GM20000 (cell line): Measurements from ENCODE around the gene COX5A.
"Not testable (repeated sequence)": the region's sequence is repeated elsewhere in the genome, so short reads cannot be mapped to it uniquely, and the experiment has no call there.

ENCODE experiments used
- DNase-seq: peaks from one replicate; pipeline ENCODE4 v3.0.0; 2012; ENCODE audit warnings: low spot score
- TF ChIP-seq, protein P1 (sequence below): IDR thresholded peaks from 2 replicates; pipeline ENCODE4 v1.5.1; 2012; ENCODE audit warnings: mild to moderate bottlenecking, control low read depth; ENCODE audit errors: extremely low read depth, missing control alignments

COX5A gene

DNA sequence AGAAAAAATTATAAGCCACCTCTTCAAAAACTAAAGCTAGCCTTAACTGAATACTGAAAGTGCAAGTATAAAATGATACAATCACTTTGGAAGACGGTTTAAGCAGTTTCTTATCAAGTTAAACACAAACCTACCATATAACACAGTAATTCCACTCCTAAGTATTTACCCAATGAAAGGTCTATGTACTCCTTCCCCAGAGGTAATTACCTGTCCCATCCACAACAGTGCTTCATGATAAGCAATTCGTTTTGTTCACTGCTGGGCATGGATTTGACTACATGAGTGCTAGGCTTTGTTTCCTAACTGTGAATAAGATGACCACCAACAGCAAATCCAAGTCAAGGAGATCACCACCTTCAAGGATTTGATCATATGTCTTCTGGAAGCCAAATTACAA, 4.3 kb downstream of the COX5A start:
- TF ChIP-seq, protein P1, sequence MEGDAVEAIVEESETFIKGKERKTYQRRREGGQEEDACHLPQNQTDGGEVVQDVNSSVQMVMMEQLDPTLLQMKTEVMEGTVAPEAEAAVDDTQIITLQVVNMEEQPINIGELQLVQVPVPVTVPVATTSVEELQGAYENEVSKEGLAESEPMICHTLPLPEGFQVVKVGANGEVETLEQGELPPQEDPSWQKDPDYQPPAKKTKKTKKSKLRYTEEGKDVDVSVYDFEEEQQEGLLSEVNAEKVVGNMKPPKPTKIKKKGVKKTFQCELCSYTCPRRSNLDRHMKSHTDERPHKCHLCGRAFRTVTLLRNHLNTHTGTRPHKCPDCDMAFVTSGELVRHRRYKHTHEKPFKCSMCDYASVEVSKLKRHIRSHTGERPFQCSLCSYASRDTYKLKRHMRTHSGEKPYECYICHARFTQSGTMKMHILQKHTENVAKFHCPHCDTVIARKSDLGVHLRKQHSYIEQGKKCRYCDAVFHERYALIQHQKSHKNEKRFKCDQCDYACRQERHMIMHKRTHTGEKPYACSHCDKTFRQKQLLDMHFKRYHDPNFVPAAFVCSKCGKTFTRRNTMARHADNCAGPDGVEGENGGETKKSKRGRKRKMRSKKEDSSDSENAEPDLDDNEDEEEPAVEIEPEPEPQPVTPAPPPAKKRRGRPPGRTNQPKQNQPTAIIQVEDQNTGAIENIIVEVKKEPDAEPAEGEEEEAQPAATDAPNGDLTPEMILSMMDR, result no peak
- DNase-seq, result no peak

DNA sequence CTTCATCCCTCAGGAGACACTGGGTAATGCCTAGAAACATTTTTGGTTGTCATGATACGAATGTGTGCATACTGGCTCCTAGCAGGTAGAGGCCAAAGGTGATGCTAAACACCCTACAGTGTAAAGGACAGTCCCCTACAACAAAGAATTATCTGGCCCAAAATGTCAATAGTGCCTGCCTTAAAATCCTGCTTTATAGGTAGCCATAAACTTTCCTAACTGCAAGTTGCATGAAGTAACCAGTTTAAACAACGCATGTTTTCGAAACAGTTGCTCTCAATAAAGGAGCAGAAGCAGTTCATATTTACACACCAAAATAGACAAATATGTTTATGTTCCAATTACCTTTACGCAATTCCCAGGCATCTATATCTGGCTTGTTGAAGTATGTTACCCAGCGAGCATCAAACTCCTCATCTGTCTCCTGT, 9.1 kb downstream of the COX5A start:
- no peak for DNase-seq
- TF ChIP-seq, protein P1, result no peak

DNA sequence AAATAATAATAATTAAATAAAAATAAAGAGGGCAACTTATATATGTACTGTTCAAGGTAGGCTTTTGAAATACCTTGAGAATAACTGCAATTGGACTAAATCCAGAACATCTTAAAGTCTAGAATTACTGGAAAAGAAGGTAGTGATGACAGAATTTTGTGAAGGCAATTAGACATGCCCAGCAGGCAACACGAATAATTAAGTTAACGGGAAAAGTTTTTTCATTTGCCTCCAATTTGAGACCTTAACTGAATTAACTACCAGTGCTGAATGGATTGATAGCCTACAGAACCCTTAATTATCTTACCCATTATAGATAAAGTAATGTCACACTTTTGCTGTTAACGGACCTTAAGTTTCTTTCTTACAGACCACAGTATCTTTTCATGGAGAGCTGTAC, 13.3 kb downstream of the COX5A start:
- DNase-seq, result no peak

DNA sequence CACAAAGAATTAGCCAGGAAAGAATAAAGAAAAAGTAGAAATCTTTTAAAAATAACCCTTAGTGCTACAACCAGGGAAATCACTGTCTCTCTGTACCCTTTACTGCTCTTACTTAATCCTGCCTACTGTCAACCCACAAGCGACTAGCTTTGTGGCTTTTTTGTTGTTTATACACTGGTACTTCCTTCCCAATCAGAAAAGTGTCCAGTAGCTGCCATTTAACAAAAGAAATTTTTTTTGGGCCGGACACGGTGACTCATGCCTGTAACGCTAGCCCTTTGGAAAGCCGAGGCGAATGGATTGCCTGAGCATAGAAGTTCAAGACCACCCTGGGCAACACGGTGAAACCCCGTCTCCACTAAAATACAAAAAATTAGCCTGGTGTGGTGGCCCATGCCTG, 17.4 kb downstream of the COX5A start:
- DNase-seq, result no peak

More for the DNA sequence above, 13.3 kb downstream of the COX5A start:
- TF ChIP-seq, protein P1, result no peak

DNA sequence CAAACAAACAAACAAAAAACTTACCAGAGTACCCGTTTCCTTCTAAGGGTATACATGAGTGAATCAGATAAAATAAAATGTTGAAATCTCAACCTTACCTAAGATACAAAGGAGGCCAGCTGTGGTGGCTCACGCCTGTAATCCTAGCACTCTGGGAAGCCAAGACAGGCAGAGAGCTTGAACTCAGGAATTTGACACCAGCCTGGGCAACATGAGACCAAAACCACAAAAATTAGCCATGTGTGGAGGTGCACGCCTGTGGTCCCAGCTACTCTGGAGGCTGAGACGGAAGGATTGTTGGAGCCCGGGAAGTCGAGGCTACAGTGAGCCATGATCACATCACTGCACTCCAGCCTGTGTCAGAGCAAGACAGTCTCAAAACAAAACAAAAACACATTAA, 20.2 kb downstream of the COX5A start:
- DNase-seq, result no peak
- TF ChIP-seq, protein P1, result no peak

More for the DNA sequence above, 17.4 kb downstream of the COX5A start:
- TF ChIP-seq, protein P1, result no peak

DNA sequence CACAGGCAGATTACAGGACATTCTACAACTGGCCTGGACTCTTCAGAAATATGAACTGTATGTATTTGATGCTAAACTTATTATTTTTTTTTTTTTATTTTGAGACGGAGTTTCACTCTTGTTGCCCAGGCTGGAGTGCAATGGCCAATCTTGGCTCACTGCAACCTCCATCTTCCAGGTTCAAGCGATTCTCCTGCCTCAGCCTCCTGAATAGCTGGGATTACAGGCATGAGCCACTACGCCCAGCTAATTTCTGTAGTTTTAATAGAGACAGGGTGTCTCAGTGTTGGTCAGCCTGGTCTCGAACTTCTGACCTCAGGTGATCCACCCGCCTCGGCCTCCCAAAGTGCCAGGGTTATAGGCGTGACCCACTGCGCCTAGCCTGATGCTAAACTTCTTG, 24.1 kb downstream of the COX5A start:
- DNase-seq, result not testable (repeated sequence)

DNA sequence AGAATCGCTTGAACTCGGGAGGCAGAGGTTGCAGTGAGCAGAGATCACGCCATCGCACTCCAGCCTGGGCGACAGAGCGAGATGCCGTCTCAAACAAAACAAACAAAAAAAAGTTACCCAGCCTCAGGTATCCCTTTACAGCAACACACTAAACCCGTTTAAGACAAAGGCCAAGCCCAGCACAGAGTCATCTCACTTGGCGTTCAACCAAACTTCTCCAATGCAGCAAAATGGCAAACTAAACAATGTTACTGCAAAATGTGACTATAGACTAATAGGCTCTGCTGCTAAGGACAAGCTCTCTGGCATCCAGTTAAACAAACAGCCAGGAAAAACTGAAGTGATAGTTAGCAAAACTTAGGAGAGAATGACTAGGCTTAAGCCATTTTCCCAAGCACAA, 24.8 kb downstream of the COX5A start:
- TF ChIP-seq, protein P1, result no peak

DNA sequence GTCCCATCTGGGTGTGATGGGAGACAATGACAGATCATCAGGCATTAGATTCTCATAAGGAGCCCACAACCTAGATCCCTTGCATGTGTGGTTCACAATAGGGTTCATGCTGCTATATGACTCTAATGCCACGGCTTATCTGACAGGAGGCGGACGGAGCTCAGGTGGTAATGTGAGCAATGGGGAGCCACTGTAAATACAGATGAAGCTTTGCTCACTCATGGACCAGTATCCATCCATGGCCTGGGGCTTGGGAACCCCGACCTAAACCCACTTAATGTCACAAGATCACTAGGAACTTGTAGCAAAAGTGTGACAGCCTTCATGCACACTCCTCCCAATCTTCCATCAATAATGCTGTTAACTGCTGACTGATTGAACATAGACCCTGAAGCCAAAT, 29.2 kb downstream of the COX5A start:
- TF ChIP-seq, protein P1, result no peak
- DNase-seq, result no peak

More for the DNA sequence above, 24.8 kb downstream of the COX5A start:
- no peak for DNase-seq
